RWPE1 (cell line): ENCODE data around the gene MARCHF7.

Experiments used
- CTCF ChIA-PET: fragments of 350-600 bp; sonication (Branson Sonifier 250); formaldehyde crosslinking; extraction: SDS; loops from one replicate; lab custom pipeline; 2021; lab: Yijun Ruan, JAX
- POLR2A ChIA-PET: fragments of 400-600 bp; formaldehyde crosslinking; extraction: SDS; loops from one replicate; lab custom pipeline; 2020; ENCODE audit warnings: antibody characterized with exemption; ENCODE audit not compliant: low non-redundant PET; lab: Yijun Ruan, JAX
- DNase-seq: peaks from one replicate; pipeline ENCODE4 v3.0.0; 2012; ENCODE audit warnings: low spot score
- H3K27ac ChIP-seq: fragments of 450-650 bp; 2 replicates; pipeline ENCODE4 v1.5.1; 2017
- CTCF ChIP-seq: fragments of 450-650 bp; conservative IDR thresholded peaks from 2 replicates; pipeline ENCODE4 v1.5.1; 2017; ENCODE audit warnings: low read depth, mild to moderate bottlenecking

Gene MARCHF7

GRCh38 chr2:159759577-159759976, 47.3 kb downstream of the MARCHF7 start:
- no peak for TF ChIP-seq CTCF
- H3K27ac ChIP-seq = no peak overlapping the region
- CTCF ChIA-PET = interaction anchor here (0.6 to 0.9 kb wide), 3 partner anchors 14 to 643 kb away, joined by 3 to 4 read pairs (median 3); no protein-coding TSS in a partner anchor
- DNase-seq = no peak
- POLR2A ChIA-PET = no interaction called here

GRCh38 chr2:159760326-159760725, 48.0 kb downstream of the MARCHF7 start:
- TF ChIP-seq CTCF = no peak
- H3K27ac ChIP-seq = no peak overlapping the region
- CTCF ChIA-PET = no interaction called here
- no peak for DNase-seq
- POLR2A ChIA-PET = no interaction called here

- POLR2A ChIA-PET = no interaction called here
- CTCF ChIA-PET = interaction anchor here (0.9 kb wide), 1 partner anchor 9 kb away, joined by 3 read pairs; no protein-coding TSS in a partner anchor
- no peak for DNase-seq
- H3K27ac ChIP-seq = no peak overlapping the region
- no peak for TF ChIP-seq CTCF
Measured at GRCh38 chr2:159762075-159762474, 49.8 kb downstream of the MARCHF7 start.
